DMS53 treated with DMSO at 0.1 percent for 48 hours (cell line): Measurements from ENCODE around the gene TBC1D5.
"Not testable (repeated sequence)": the region's sequence is repeated elsewhere in the genome, so short reads cannot be mapped to it uniquely, and the experiment has no call there.

Experiments
- DNase-seq: peaks from one replicate; lab custom pipeline; 2025; ENCODE audit not compliant: unreplicated experiment; lab: John Stamatoyannopoulos, UW

Gene TBC1D5

DNA sequence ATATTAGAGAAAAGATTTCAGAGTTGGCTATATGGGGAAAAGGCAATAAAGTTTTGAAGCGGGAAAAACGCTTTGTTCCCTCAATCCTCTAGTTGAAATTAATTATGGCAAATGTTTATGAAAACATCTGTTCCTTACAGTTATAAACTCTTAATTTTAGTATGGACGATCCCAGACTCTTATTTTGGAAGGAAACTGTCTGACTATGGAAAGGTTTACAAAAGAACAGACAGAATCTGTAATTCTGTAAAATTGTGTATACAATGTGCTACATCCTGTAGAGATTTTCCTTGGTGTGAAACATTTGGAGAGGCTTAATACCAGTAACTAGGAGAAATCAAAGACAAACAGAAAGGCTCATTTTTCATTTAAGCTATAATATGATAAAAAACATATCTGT is 311.8 kb downstream of the TBC1D5 start:
- DNase-seq = no peak

- no peak for DNase-seq
Observed at GRCh38 chr3:17423786-17424536, 318.5 kb downstream of the TBC1D5 start.

DNA sequence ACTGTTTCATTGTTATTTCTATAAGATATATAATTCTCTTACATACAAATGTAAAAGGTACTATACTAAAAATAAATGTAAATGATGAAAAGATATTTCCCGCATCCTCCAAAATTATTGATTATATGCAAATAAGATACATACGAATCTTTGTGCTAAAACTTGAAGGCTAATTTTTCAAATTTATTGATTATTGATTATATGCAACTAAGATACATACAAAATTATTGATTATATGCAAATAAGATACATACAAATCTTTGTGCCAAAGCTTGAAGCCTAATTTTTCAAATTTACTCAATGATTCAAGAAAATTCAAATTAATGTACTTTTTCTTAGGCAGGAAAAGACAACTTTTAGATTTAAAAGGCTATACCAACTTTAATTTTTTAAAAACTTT is 319.8 kb downstream of the TBC1D5 start:
- DNase-seq = no peak

GRCh38 chr3:17420668-17421067 is 321.8 kb downstream of the TBC1D5 start:
- DNase-seq = peak; percentile 74

DNA sequence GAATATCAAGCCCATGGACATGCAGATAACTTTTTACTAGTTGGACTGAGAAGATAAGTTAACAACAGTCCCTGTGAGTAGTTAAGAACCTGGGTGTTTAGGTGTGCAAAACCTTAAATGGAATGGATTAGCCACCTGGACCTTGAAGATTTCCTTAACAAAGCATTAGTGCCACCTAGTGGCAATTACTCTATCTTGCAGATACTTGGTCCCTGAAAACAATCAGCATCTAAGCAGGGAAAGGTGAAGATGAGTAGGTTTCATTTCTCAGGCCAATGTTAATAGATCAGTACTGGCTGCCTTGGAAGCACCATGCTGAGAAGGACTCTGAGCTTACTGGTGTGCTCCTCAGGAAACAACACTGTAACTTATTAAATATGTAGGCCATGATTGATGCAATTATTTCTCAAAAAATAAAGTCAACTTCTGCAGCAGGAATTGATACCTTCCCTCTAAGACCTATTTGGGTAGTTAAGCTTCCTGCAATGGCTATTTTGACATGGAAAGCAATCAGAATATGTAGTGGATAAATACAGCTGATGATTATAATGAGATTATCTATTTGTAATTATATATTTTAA is 329.4 kb downstream of the TBC1D5 start:
- DNase-seq = peak; percentile 29

- DNase-seq = no peak
Observed at GRCh38 chr3:17411157-17411877, 331.1 kb downstream of the TBC1D5 start.

DNA sequence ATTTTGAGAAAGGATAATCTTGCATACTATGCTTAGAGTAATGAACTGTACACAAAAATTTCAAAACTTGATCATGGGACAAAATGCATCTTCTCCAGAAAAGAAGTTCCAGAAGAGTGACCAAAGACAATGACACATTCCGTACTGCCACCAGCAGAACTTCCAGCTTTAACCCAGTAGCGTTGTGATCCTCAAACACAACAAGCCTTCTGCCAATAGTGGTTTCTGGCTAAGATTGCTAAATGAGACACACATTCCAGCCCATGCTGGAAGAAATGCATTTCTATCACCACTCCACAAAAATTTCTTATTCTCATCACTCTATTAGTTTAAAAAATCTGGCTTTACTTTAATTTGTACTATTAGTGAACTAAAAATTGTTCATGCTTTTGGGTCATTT is 334.9 kb downstream of the TBC1D5 start:
- no peak for DNase-seq

DNA sequence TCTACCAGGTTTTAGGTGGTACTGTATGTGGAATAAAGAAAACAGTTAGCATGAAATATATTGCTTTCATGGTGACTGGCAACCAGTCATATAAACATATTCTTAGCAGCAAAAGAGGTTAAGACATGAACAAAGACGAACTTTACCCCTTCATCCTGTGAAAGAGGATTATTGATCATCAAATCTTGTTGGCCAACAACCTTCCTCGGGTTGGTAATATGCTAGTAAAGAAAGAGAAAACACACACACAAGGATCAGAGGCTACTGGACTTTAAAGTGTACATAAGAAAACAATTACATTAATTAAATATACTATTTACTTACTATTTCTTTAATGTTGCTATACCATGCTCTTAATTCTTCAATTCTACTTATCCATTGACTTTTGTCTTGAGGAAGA is 337.9 kb downstream of the TBC1D5 start:
- no peak for DNase-seq

DNA sequence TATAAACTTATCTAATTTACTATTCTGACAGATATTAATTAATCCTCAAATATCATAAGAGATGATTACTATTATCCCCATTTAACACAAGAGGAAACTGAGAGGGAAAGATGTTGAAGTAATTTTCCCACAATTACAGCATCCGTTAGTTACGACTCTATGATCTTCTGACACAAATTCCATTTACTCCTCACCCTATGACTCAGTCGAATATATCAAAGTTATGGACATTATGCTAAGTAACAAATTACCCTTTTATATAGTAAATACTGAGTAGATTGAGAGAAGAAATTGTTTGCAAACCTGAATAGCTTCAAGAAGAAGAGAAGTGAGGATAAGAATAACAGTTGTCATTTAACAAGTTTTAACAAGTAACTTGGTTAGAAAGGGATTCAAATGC is 340.0 kb downstream of the TBC1D5 start:
- no peak for DNase-seq

DNA sequence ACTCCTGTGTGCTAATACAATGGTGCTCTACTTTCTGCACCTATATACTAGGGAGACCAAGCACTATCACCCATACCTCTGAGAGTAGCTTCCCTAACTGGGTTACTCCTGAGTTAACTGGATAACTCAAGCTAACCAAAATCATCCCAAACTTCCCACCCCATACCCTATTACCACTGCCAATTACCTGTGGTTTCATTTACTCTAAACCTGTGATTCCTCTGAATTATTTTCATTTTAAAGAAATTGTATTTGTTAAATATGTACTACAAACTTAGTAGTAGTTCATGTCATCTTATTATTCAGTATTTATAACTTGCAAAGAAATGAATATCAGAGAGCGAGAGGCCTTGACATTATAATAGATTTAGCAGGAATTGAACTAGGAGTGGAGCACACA is 340.5 kb downstream of the TBC1D5 start:
- no peak for DNase-seq

GRCh38 chr3:17399586-17399985 is 342.8 kb downstream of the TBC1D5 start:
- DNase-seq = no peak

DNA sequence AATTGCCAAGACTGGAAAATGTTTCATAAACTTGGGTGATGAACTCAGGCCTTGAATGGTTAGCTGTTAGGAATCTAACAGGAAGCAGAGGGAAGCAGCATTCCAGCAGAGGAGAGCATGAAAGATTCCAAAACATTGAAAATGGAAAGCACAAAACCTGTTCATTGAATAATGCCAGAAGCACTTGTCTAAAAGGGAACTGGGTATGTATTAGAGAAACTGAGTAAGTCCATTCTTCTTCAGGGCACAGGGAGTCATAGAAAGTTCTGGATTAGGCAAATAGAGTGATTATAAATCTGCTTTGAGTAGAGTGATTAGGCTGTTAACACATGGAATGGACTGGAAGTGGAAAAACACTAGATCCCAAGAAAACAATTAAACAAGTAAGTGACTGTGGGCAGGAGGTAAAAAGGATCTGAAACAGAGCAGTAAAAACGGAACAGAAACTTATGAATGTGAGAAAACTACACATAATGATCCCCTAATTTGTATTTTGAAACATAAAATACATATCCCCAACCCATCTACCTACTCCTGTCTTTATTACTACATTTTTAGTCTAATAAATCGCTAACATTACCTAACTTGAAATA is 343.4 kb downstream of the TBC1D5 start:
- no peak for DNase-seq

- DNase-seq = no peak
Observed at GRCh38 chr3:17396036-17396435, 346.4 kb downstream of the TBC1D5 start.

- DNase-seq = no peak
Observed at GRCh38 chr3:17394541-17395155, 347.8 kb downstream of the TBC1D5 start.

DNA sequence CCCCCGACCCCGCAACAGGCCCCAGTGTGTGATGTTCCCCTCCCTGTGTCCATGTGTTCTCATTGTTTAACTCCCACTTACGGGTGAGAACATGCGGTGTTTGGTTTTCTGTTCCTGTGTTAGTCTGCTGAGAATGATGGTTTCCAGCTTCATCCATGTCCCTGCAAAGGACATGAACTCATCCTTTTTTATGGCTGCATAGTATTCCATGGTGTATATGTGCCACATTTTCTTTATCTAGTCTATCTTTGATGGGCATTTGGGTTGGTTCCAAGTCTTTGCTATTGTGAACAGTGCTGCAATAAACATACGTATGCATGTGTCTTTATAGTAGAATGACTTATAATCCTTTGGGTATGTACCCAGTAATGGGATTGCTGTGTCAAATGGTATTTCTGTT is 349.9 kb downstream of the TBC1D5 start:
- not testable (repeated sequence) for DNase-seq

DNA sequence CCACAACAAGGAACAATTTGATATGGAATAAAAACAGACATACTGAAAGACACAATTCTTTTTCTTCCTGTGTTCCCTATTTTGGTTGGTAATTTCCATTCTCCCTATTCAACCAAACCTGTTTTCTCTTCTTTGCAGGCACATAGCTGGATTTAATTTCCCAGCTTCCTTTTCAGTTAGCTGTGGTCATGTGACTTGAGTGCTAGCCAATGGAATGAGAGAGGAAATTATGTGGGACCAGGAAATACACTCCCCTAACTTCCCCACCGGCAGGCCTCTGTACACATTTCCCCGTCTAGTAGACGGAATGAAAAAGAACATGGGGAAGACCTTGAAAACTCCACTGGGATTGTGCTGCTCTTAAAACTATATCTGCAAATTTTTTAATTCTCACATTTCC is 351.6 kb downstream of the TBC1D5 start:
- no peak for DNase-seq

- DNase-seq = no peak
Observed at GRCh38 chr3:17387108-17387507, 355.3 kb downstream of the TBC1D5 start.

- no peak for DNase-seq
Observed at GRCh38 chr3:17386432-17386831, 356.0 kb downstream of the TBC1D5 start.

- no peak for DNase-seq
Observed at GRCh38 chr3:17384567-17385296, 357.7 kb downstream of the TBC1D5 start.

DNA sequence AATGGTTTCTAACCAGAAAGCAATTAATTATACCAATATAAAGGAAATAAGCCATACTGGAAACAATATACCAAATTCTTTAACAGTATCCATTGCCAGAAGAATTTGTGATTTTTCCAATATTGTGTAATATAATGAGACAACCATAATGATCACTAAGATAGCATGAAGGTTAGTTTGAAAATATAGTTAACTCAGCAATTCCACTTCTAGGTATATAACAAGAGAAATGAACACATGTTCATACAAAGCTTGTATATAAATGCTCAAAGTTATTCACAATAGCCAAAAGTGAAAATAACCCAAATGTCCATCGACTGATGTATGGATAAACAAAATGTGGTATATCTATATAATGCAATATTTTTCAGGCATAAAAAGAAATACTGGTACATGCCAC is 369.1 kb downstream of the TBC1D5 start:
- no peak for DNase-seq
